ENCODE measurements around the gene TRIM5. TPM values are rescaled to one million over a fixed set of nuclear protein-coding genes. Genes with fewer than 3 reads are reported as not detected.

TRIM5 gene
- total and polyA plus RNA-seq, 10 donors: 7.8 to 44.3 (median 32.4) TPM

DNA sequence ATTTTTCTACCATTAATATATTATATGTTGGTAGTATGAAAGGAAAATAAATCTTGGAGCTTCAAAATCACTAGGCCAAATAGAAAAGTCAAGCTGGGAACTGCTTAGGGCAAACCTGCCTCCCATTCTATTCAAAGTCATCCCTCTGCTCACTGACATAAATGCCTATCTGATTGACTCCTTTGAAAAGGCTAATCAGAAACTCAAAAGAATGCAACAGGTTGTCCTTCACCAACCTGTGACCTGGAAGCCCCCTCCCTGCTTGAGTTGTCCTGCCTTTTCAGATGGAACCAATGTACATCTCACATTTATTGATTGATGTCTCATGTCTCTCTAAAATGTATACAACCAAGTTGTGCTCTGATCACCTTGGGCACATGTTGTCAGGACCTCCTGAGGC is 63.3 kb downstream of the TRIM5 start:
- no peak for TF ChIP-seq POLR2A (IDR thresholded peaks at IDR 0.05)
- H3K27ac ChIP-seq: peak overlapping the region in 1 of 8 donors; percentile 8
- no peak overlapping the region for H3K4me3 ChIP-seq
- peaks cover 4 to 30% (median 24%) of the 10 kb centered on the region in 6 donors for H3K4me1 ChIP-seq
- intact Hi-C loops (cut with DNase I; ENCODE audit: low total_unique reads): loop anchor here (10.0 kb wide), 1 partner anchor 73 kb away; no protein-coding TSS in a partner anchor
- no peaks in the 10 kb centered on the region for H3K9me3 ChIP-seq
- DNase-seq: no peak
- no peaks in the 10 kb centered on the region for H3K27me3 ChIP-seq (replicated peaks in 1 of 7)
- H3K36me3 ChIP-seq: no peaks in the 10 kb centered on the region

DNA sequence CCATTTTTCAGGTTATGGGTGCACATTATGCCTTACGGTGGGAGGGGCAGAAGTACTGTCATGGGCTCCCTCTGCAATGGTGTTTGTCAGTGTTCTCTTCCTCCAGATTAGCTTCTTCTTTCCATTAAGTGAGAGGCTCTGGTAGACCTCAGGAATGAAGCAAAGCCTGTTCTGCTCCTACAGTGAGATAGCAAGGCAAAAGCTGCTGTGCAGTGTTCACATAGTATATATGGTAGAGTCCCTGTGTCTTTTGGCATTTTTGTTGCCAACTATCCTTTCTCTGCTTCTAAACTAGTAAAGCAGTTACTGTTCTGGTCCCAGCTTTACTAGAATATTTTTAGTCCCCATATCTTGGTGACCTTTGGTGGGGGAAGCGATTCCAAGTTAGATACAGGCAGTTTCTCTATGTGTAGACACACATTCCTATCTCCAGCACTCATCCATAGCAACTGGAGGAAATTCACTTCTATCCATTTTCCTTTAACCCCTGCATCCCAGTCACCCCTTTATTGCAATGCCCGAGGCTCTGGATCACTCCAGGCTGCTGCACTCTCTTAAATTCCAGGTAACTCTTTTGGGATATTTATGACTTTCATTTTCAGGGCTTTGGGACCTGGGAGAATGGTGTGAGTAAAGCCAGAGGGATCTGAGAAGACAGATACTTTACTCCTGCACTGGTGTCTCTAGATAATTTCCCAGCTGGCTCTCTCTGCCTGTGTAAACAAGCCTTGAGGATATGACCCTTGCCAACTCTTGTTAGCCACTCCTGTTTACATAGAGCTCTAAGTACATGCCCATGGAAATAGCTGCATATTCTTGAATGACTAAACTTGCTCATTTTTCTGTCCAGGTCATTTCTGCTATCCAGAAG is 64.0 kb downstream of the TRIM5 start:
- Histone ChIP-seq H3K27me3 (replicated peaks in 1 of 7) (no peaks in the 10 kb centered on the region), H3K27ac (peak overlapping the region in 2 of 8 donors; percentile 8 to 15), H3K4me3 (no peak overlapping the region), H3K36me3 (no peaks in the 10 kb centered on the region), H3K4me1 (peaks cover 4 to 23% (median 17%) of the 10 kb centered on the region in 6 donors), H3K9me3 (no peaks in the 10 kb centered on the region)
- intact Hi-C loops (cut with DNase I; ENCODE audit: low total_unique reads): loop anchor here (10.0 kb wide), 1 partner anchor 74 kb away; no protein-coding TSS in a partner anchor
- DNase-seq: no peak
- TF ChIP-seq, protein P1, sequence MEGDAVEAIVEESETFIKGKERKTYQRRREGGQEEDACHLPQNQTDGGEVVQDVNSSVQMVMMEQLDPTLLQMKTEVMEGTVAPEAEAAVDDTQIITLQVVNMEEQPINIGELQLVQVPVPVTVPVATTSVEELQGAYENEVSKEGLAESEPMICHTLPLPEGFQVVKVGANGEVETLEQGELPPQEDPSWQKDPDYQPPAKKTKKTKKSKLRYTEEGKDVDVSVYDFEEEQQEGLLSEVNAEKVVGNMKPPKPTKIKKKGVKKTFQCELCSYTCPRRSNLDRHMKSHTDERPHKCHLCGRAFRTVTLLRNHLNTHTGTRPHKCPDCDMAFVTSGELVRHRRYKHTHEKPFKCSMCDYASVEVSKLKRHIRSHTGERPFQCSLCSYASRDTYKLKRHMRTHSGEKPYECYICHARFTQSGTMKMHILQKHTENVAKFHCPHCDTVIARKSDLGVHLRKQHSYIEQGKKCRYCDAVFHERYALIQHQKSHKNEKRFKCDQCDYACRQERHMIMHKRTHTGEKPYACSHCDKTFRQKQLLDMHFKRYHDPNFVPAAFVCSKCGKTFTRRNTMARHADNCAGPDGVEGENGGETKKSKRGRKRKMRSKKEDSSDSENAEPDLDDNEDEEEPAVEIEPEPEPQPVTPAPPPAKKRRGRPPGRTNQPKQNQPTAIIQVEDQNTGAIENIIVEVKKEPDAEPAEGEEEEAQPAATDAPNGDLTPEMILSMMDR (IDR thresholded peaks at IDR 0.05 in 8 of 11, conservative IDR thresholded peaks at IDR 0.05 in 3 of 11): no peak
- TF ChIP-seq POLR2AphosphoS5 (IDR thresholded peaks at IDR 0.05) (no peak), POLR2A (IDR thresholded peaks at IDR 0.05) (no peak)
- WGBS, 5 donors: 72 to 79% (median 73%) methylated on average over 3 of the region's 3 CpGs

DNA sequence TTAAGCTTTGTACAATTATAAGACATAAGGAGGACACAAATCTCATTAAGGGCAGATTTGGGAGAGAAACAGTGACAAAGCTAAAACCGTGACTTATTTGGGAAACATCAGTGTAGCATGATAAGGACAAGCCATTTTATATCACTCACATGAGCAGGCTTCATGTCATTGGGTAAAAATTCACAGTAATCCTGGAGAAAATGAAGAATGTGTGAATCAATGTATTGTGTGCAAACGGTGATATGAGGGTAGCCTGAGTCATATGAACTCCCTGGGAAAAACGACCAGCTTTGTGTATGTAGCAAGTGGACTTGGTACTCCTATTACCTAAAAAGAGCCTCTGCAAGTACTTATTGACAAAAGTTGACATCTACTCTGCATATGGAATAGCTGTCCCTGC is 66.1 kb downstream of the TRIM5 start:
- DNase-seq: no peak
- TF ChIP-seq POLR2AphosphoS5 (IDR thresholded peaks at IDR 0.05) (no peak), POLR2A (IDR thresholded peaks at IDR 0.05) (no peak)
- TF ChIP-seq, protein P1 (IDR thresholded peaks at IDR 0.05 in 8 of 11, conservative IDR thresholded peaks at IDR 0.05 in 3 of 11): no peak
- intact Hi-C loops (cut with DNase I; ENCODE audit: low total_unique reads): no loop called here
- no peak overlapping the region for H3K27ac ChIP-seq
- no peak overlapping the region for H3K4me3 ChIP-seq
- WGBS, 5 donors: 82 to 94% (median 89%) methylated on average over 3 of the region's 3 CpGs
- peaks cover 0 to 4% (median 2%) of the 10 kb centered on the region in 6 donors for H3K4me1 ChIP-seq
- no peaks in the 10 kb centered on the region for H3K27me3 ChIP-seq (replicated peaks in 1 of 7)
- H3K9me3 ChIP-seq: no peaks in the 10 kb centered on the region
- no peaks in the 10 kb centered on the region for H3K36me3 ChIP-seq

Other genes starting within 250 kb of the TRIM5 start
- gene OR51I1, start 243.6 kb downstream of the TRIM5 start, total RNA-seq: under 1 TPM in 2 of 7 donors, not detected in 5; 0.40 to 0.73 TPM
- not detected for gene OR51I1, start 243.6 kb downstream of the TRIM5 start, polyA plus RNA-seq
- gene OR51I2, start 235.8 kb downstream of the TRIM5 start, total RNA-seq: not detected
- gene OR51I2, start 235.8 kb downstream of the TRIM5 start, polyA plus RNA-seq: not detected
- gene OR52D1, start 196.4 kb downstream of the TRIM5 start, total RNA-seq: not detected
- not detected for gene OR52D1, start 196.4 kb downstream of the TRIM5 start, polyA plus RNA-seq
- 1 to 10 TPM in 3 of 7 donors, under 1 TPM in 4; 0.29 to 3.7 (median 0.52) TPM for gene UBQLN3, start 175.1 kb downstream of the TRIM5 start, total RNA-seq
- not detected for gene UBQLN3, start 175.1 kb downstream of the TRIM5 start, polyA plus RNA-seq
- gene UBQLNL, start 168.4 kb downstream of the TRIM5 start, total RNA-seq: 1 to 10 TPM in 4 of 7 donors, under 1 TPM in 3; 0.87 to 2.3 (median 1.1) TPM
- gene UBQLNL, start 168.4 kb downstream of the TRIM5 start, polyA plus RNA-seq: under 1 TPM; 0.33 to 0.93 (median 0.74) TPM
- 1 to 10 TPM in 3 of 7 donors, under 1 TPM in 4; 0.27 to 3.3 (median 0.80) TPM for gene OR52H1, start 136.5 kb downstream of the TRIM5 start, total RNA-seq
- not detected for gene OR52H1, start 136.5 kb downstream of the TRIM5 start, polyA plus RNA-seq
- gene OR52B6, start 104.2 kb downstream of the TRIM5 start, total RNA-seq: not detected
- gene OR52B6, start 104.2 kb downstream of the TRIM5 start, polyA plus RNA-seq: not detected
- 1 to 10 TPM; 1.4 to 6.1 (median 4.3) TPM for gene TRIM6, start 88.4 kb downstream of the TRIM5 start, total RNA-seq
- 1 to 10 TPM in 2 of 3 donors, under 1 TPM in 1; 0.72 to 2.7 (median 1.1) TPM for gene TRIM6, start 88.4 kb downstream of the TRIM5 start, polyA plus RNA-seq
- 10 to 100 TPM; 13.7 to 21.8 (median 17.7) TPM for gene TRIM34, start 60.1 kb downstream of the TRIM5 start, total RNA-seq
- gene TRIM34, start 60.1 kb downstream of the TRIM5 start, polyA plus RNA-seq: 10 to 100 TPM in 2 of 3 donors, 1 to 10 TPM in 1; 9.5 to 14.0 (median 10.5) TPM
- gene TRIM22, start 4.7 kb upstream of the TRIM5 start, total RNA-seq: 100 to 1,000 TPM; 232 to 336 (median 282) TPM
- 100 to 1,000 TPM; 152 to 169 (median 162) TPM for gene TRIM22, start 4.7 kb upstream of the TRIM5 start, polyA plus RNA-seq
- gene OR56B1, start 51.4 kb upstream of the TRIM5 start, total RNA-seq: 1 to 10 TPM in 4 of 7 donors, under 1 TPM in 3; 0.27 to 1.8 (median 1.0) TPM
- under 1 TPM; 0.06 to 0.11 (median 0.08) TPM for gene OR56B1, start 51.4 kb upstream of the TRIM5 start, polyA plus RNA-seq
- gene OR52N4, start 69.2 kb upstream of the TRIM5 start, total RNA-seq: 1 to 10 TPM in 6 of 7 donors, under 1 TPM in 1; 0.91 to 6.0 (median 1.6) TPM
- gene OR52N4, start 69.2 kb upstream of the TRIM5 start, polyA plus RNA-seq: 1 to 10 TPM in 2 of 3 donors, under 1 TPM in 1; 0.99 to 3.7 (median 1.1) TPM
- not detected for gene OR52N5, start 98.3 kb upstream of the TRIM5 start, total RNA-seq
- not detected for gene OR52N5, start 98.3 kb upstream of the TRIM5 start, polyA plus RNA-seq
- gene OR52N1, start 106.2 kb upstream of the TRIM5 start, total RNA-seq: not detected
- not detected for gene OR52N1, start 106.2 kb upstream of the TRIM5 start, polyA plus RNA-seq
- not detected for gene OR52N2, start 123.8 kb upstream of the TRIM5 start, total RNA-seq
- under 1 TPM in 1 of 3 donors, not detected in 2; 0.67 TPM for gene OR52N2, start 123.8 kb upstream of the TRIM5 start, polyA plus RNA-seq
- gene OR52E6, start 156.8 kb upstream of the TRIM5 start, total RNA-seq: not detected
- gene OR52E6, start 156.8 kb upstream of the TRIM5 start, polyA plus RNA-seq: not detected
- gene OR52E8, start 172.6 kb upstream of the TRIM5 start, total RNA-seq: not detected
- gene OR52E8, start 172.6 kb upstream of the TRIM5 start, polyA plus RNA-seq: not detected
- not detected for gene OR52E4, start 195.6 kb upstream of the TRIM5 start, total RNA-seq
- not detected for gene OR52E4, start 195.6 kb upstream of the TRIM5 start, polyA plus RNA-seq
- not detected for gene OR52E5, start 208.1 kb upstream of the TRIM5 start, total RNA-seq
- not detected for gene OR52E5, start 208.1 kb upstream of the TRIM5 start, polyA plus RNA-seq

Data from spleen (tissue), 11 donors.